Duodenal mucosa (tissue), 2 donors: Measurements from ENCODE around the gene SNTG2.
A peak's percentile ranks its signal among the peaks of the same experiment; 100 is the strongest.

Experiments used
- H3K27ac ChIP-seq: one replicate; pipeline ENCODE4 v1.7.0; 2013; ENCODE audit warnings: low read depth, low read length
- H3K27me3 ChIP-seq, 2 donors: one replicate each; pipeline ENCODE4 v1.7.0; 2013; ENCODE audit warnings: low read length in 2 of 2, control low read depth in 1 of 2; ENCODE audit not compliant: insufficient read depth in 2 of 2, control insufficient read depth in 1 of 2
- H3K36me3 ChIP-seq, 2 donors: one replicate each; pipeline ENCODE4 v1.7.0; 2013; ENCODE audit warnings: low read length in 2 of 2, control low read depth in 1 of 2; ENCODE audit not compliant: insufficient read depth in 2 of 2, control insufficient read depth in 1 of 2
- H3K4me1 ChIP-seq, 2 donors: one replicate each; pipeline ENCODE4 v1.7.0; 2013; ENCODE audit warnings: low read length in 2 of 2, control low read depth in 1 of 2; ENCODE audit not compliant: insufficient read depth in 2 of 2, control insufficient read depth in 1 of 2
- H3K4me3 ChIP-seq, 2 donors: one replicate each; pipeline ENCODE4 v1.7.0; 2013; ENCODE audit warnings: low read length in 2 of 2, low read depth in 1 of 2
- H3K9ac ChIP-seq, 2 donors: one replicate each; pipeline ENCODE4 v1.7.0; 2013; ENCODE audit warnings: low read length in 2 of 2, low read depth in 1 of 2
- H3K9me3 ChIP-seq, 2 donors: one replicate each; pipeline ENCODE4 v1.7.0; 2013; ENCODE audit warnings: low read length in 2 of 2, control low read depth in 1 of 2; ENCODE audit not compliant: control insufficient read depth in 1 of 2

The SNTG2 gene

DNA sequence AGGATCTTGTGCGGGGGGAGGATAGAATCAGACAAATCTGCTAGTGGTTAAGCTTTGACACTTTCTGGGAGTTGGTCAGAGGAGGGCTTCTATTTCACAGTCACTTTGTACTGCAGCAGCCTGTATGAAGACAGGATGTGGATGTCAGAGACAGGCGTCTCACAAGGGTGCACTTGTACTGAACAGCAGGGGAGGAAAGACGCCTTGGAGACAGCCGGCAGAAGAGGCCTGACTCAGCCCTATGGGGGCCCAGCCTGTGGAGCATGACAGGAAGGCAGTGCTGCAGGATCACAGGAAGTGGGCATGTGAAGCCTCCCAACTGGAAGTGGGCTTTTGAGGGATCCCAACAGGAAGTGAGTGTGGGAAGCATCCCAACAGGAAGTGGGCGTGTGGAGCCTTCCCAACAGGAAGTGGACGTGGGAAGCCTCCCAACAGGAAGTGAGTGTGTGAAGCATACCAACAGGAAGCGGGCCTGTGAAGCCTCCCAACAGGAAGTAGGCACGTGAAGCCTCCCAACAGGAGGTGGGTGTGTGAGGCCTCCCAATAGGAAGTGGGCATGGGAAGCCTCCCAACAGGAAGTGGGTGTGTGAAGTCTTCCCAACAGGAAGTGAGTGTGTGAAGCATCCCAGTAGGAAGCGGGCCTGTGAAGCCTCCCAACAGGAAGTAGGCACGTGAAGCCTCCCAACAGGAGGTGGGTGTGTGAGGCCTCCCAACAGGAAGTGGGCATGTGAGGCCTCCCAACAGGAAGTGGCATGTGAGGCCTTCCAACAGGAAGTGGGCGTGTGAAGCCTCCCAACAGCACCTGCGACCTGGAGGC, 212.3 kb downstream of the SNTG2 start:
- Histone ChIP-seq H3K4me1 (no peaks in the 10 kb centered on the region), H3K9ac (no peak overlapping the region), H3K27me3 (no peaks in the 10 kb centered on the region), H3K36me3 (no peaks in the 10 kb centered on the region), H3K9me3 (peaks cover 8 to 15% of the 10 kb centered on the region in 2 donors), H3K27ac (peak overlapping the region; percentile 20), H3K4me3 (no peak overlapping the region)

DNA sequence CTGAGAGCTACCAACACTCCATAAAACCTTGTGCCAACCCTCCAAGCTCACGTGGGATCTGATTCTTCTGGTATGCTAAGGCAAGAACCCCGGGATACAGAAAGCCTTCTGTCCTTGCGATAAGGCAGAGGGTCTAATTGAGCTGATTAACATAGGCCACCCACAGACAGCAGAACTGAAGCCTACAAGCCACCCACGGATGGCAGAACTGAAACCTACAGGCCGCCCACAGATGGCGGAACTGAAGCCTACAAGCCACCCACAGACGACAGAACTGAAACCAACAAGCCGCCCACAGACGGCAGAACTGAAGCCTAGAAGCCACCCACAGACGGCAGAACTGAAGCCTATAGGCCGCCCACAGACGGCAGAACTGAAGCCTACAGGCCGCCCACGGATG, 216.3 kb downstream of the SNTG2 start:
- H3K4me1 ChIP-seq, result no peaks in the 10 kb centered on the region
- no peak overlapping the region for H3K9ac ChIP-seq
- H3K27ac ChIP-seq, result no peak overlapping the region
- no peaks in the 10 kb centered on the region for H3K27me3 ChIP-seq
- no peak overlapping the region for H3K4me3 ChIP-seq
- no peaks in the 10 kb centered on the region for H3K36me3 ChIP-seq
- peaks cover 8 to 15% of the 10 kb centered on the region in 2 donors for H3K9me3 ChIP-seq

DNA sequence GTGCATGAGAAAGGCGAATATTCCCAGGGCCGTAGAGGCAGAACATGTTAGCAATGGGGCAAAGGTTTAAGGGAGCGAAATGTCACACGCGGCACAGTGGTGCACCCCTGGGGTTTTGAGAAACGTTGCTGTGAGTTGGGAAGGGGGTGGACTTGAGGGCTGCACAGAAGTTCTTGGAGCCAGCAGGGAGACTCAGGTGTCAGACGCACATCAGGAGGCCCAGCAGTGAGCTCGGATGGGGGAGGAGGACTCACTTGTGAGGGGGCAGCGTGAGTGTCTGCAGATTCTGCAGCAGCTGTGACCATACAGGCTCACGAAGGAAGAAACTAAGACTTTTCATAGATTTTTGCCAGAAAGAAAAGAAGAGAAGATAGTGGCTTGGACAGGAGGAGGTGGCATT, 218.2 kb downstream of the SNTG2 start:
- no peak overlapping the region for H3K4me3 ChIP-seq
- H3K27ac ChIP-seq, result no peak overlapping the region
- H3K36me3 ChIP-seq, result no peaks in the 10 kb centered on the region
- no peak overlapping the region for H3K9ac ChIP-seq
- H3K9me3 ChIP-seq, result peaks cover 0 to 7% of the 10 kb centered on the region in 2 donors
- H3K27me3 ChIP-seq, result no peaks in the 10 kb centered on the region
- H3K4me1 ChIP-seq, result no peaks in the 10 kb centered on the region

DNA sequence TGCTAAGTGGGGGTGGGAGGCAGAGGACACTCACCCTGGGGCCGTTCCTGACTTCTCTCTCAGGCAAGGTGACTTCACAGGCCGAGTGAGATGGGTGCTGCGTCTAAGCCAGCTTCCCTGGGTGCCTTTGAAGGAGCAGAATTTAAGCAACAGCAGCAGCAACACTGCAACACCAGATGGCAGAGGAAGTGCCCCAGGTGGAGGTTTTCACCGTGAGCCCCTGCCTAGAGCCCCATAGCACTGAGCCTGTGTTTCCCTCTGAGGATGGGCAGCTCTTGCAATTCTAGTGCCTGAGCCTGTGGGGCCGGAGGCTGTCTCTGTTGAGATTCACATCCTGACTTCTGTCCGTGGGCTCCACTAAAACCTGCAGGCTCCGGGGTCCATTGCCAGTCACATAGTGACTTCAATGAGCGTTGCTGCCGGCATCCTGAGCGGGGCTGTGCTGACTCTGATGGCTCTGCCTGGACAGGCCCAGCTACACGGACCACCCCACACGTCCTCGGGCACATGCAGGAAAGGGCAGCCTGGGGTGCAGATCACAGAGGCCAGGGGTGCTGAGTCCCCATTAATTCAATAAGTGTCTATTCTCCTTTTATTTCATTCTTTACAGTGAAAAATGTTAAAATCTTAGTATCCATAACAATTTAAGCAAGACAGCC, 218.8 kb downstream of the SNTG2 start:
- H3K27ac ChIP-seq, result no peak overlapping the region

DNA sequence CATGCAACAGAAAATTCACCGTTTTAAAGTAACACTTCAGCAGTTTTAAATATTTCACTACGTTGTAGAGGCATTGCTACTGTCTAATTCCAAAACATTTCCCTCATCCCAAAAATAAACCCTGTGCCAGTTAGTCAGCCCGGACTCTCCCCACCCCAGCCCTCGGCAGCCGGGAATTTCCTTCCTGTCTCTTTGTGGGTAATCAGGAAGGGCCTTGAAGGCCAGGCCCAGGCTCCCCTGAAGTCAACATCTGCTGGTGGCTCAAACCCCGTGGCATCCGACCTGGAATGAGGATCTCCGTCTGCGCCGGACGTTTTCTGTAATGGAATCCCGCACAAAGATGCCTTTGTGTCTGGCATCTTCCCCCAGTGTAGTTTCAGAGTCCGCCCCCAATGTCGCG, 219.6 kb downstream of the SNTG2 start:
- Histone ChIP-seq H3K27me3 (no peaks in the 10 kb centered on the region), H3K9me3 (peaks cover 0 to 7% of the 10 kb centered on the region in 2 donors), H3K27ac (no peak overlapping the region), H3K4me3 (no peak overlapping the region), H3K36me3 (no peaks in the 10 kb centered on the region), H3K9ac (no peak overlapping the region), H3K4me1 (no peaks in the 10 kb centered on the region)

More for the DNA sequence above, 218.8 kb downstream of the SNTG2 start:
- H3K4me3 ChIP-seq, result no peak overlapping the region
- H3K9ac ChIP-seq, result no peak overlapping the region
- H3K4me1 ChIP-seq, result no peaks in the 10 kb centered on the region
- H3K9me3 ChIP-seq, result peaks cover 0 to 7% of the 10 kb centered on the region in 2 donors
- no peaks in the 10 kb centered on the region for H3K36me3 ChIP-seq
- no peaks in the 10 kb centered on the region for H3K27me3 ChIP-seq

DNA sequence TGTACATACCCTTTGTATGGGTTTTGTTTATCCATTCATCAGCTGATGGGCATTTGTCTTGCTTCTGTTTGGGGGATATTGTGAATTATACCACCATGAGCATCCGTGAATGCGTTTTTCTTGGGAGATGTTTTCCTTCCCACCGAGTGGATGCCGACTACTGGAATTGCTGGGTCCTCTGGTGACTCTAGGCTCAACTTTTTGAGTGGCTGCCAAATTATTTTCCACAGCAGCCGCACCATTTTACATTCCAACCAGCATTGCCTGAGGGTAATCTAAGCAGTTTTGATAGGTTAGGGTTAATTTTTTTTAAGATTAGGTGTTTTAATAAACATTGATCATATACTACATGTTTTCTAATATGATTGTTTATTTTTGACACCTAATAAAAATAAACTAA, 220.1 kb downstream of the SNTG2 start:
- H3K27me3 ChIP-seq, result no peaks in the 10 kb centered on the region
- no peaks in the 10 kb centered on the region for H3K4me1 ChIP-seq
- peaks cover 2 to 7% of the 10 kb centered on the region in 2 donors for H3K9me3 ChIP-seq
- H3K4me3 ChIP-seq, result no peak overlapping the region
- no peak overlapping the region for H3K27ac ChIP-seq
- no peaks in the 10 kb centered on the region for H3K36me3 ChIP-seq
- H3K9ac ChIP-seq, result no peak overlapping the region

DNA sequence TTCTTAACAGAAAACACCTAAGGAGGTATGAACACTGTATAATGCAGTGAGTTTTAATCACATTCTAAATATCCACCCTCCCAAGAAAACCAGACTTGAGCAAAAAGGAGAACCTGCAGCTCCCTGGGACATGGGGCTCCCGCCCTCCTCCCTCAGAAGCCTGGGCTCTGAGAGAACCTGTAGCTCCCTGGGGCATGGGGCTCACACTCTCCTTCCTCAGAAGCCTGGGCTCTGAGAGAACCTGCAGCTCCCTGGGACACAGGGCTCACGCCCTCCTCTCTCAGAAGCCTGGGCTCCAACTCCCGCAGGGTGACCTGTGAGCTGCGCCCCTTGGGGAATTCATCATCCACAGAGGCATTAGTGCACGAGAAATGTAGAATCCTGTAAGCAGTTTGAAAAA, 222.9 kb downstream of the SNTG2 start:
- no peak overlapping the region for H3K9ac ChIP-seq
- no peak overlapping the region for H3K4me3 ChIP-seq
- H3K9me3 ChIP-seq, result peaks cover 0 to 4% of the 10 kb centered on the region in 2 donors
- no peaks in the 10 kb centered on the region for H3K4me1 ChIP-seq
- no peak overlapping the region for H3K27ac ChIP-seq
- no peaks in the 10 kb centered on the region for H3K36me3 ChIP-seq
- no peaks in the 10 kb centered on the region for H3K27me3 ChIP-seq

DNA sequence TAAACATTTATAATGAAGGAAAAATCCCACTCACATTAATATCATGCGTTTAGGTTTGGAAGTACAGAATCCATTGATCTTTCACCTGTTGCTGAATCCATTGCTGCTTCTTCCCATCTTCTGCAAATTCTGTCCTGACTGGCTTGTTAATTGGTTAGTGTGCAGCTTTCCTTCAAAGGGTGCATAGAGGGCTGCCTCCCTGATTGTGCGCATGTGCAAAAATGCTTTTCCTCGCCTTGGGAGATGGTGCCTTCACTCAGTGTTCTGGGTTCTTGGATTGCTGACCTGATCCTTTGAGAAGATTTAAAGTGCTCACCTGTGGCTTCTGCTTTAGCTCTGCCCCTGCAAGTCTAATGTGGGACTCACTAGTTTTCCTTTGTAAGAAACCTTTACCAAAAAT, 231.2 kb downstream of the SNTG2 start:
- H3K27ac ChIP-seq, result no peak overlapping the region
- H3K9me3 ChIP-seq, result peaks cover 6 to 12% of the 10 kb centered on the region in 2 donors
- H3K9ac ChIP-seq, result no peak overlapping the region

DNA sequence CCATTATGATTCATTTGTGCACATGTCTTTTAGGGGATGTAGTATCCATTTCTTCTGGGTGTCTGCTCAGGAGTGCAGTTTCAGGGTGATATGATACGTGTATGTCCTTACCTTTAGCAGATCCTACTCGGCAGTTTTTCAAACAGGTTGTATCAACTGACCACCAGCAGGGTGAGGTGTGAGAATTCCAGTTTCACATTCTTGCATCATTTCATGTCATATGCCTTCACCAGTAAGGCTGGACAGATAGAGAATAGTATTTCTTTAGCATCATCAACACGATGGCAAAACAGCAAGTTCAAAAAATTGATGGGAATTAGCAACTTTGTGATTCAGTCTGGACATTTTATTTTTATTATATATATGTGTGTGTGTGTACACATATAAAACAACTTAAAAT, 232.7 kb downstream of the SNTG2 start:
- no peak overlapping the region for H3K9ac ChIP-seq
- H3K36me3 ChIP-seq, result no peaks in the 10 kb centered on the region
- H3K27me3 ChIP-seq, result no peaks in the 10 kb centered on the region
- H3K27ac ChIP-seq, result no peak overlapping the region
- H3K4me3 ChIP-seq, result no peak overlapping the region
- H3K4me1 ChIP-seq, result no peaks in the 10 kb centered on the region
- H3K9me3 ChIP-seq, result peaks cover 8 to 12% of the 10 kb centered on the region in 2 donors

More for the DNA sequence above, 231.2 kb downstream of the SNTG2 start:
- Histone ChIP-seq H3K27me3 (no peaks in the 10 kb centered on the region), H3K36me3 (no peaks in the 10 kb centered on the region), H3K4me1 (no peaks in the 10 kb centered on the region), H3K4me3 (no peak overlapping the region)

DNA sequence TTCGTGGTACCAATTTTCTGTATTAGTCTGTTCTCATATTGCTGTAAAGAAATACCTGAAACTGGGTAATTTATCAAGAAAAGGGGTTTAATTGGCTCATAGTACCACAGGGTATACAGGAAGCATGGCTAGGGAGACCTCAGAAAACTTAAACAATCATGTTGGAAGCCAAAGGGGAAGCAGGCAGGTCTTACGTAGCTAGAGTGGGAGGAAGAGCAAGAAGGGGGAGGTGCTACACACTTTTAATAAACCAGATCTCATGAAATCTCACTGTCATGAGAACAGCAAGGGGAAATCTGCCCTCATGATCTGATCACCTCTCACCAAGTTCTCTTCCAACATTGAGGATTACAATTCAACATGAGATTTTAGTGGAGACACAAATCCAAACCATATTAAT, 235.8 kb downstream of the SNTG2 start:
- no peaks in the 10 kb centered on the region for H3K4me1 ChIP-seq
- H3K36me3 ChIP-seq, result no peaks in the 10 kb centered on the region
- no peak overlapping the region for H3K4me3 ChIP-seq
- no peak overlapping the region for H3K27ac ChIP-seq
- no peaks in the 10 kb centered on the region for H3K27me3 ChIP-seq
- peaks cover 8 to 12% of the 10 kb centered on the region in 2 donors for H3K9me3 ChIP-seq
- H3K9ac ChIP-seq, result no peak overlapping the region
